CD14-positive monocyte (primary cell): ENCODE data around the gene PKN3. TPM values are rescaled to one million over a fixed set of nuclear protein-coding genes. Genes with fewer than 3 reads are reported as not detected.

Source experiments
- DNase-seq, 3 donors: peaks; one replicate each; pipeline ENCODE4 v3.0.0-alpha.2; 2011 to 2022
- H2AFZ ChIP-seq: 2 replicates; pipeline ENCODE4 v1.6.0; 2012; ENCODE audit warnings: mild to moderate bottlenecking, low read depth, low read length, inconsistent platforms; ENCODE audit not compliant: insufficient read depth, poor library complexity, severe bottlenecking
- H3K27ac ChIP-seq, 2 donors: 1 replicate in 1 of 2; 2 replicates in 1 of 2; pipeline ENCODE4 v1.5.1; 2012 to 2013; ENCODE audit warnings: low read length in 2 of 2, control low read depth in 1 of 2, inconsistent platforms in 1 of 2, low read depth in 1 of 2, mild to moderate bottlenecking in 1 of 2
- H3K27me3 ChIP-seq, 2 donors: one replicate each; pipeline versions ENCODE4 v1.6.0 to v1.6.1; 2011 to 2013; ENCODE audit warnings: low read length in 2 of 2; ENCODE audit not compliant: control insufficient read depth in 2 of 2, insufficient read depth in 2 of 2
- H3K36me3 ChIP-seq, 2 donors: replicated peaks in 1 of 2; 1 replicate in 1 of 2; 2 replicates in 1 of 2; pipeline versions ENCODE4 v1.5.1 to v1.6.1; 2012 to 2013; ENCODE audit warnings: low read length in 2 of 2, control low read depth in 1 of 2, inconsistent platforms in 1 of 2, mild to moderate bottlenecking in 1 of 2; ENCODE audit not compliant: insufficient read depth in 2 of 2, control insufficient read depth in 1 of 2
- H3K4me1 ChIP-seq, 2 donors: 1 replicate in 1 of 2; 2 replicates in 1 of 2; pipeline versions ENCODE4 v1.5.1 to v1.6.1; 2012 to 2013; ENCODE audit warnings: low read length in 2 of 2, control low read depth in 1 of 2, inconsistent platforms in 1 of 2, mild to moderate bottlenecking in 1 of 2, moderate library complexity in 1 of 2; ENCODE audit not compliant: insufficient read depth in 2 of 2, control insufficient read depth in 1 of 2
- H3K4me2 ChIP-seq: replicated peaks from 2 replicates; pipeline ENCODE3; 2012; ENCODE audit warnings: low read length, moderate library complexity, mild to moderate bottlenecking; ENCODE audit not compliant: poor library complexity, severe bottlenecking; ENCODE audit errors: extremely low read depth
- H3K4me3 ChIP-seq, 3 experiments: fragments of 200-600 bp in 1 of 3; sonication (generic) in 1 of 3; replicated peaks in 1 of 3; 1 replicate in 2 of 3; 2 replicates in 1 of 3; pipeline ENCODE4 v1.5.1; 2011 to 2013; ENCODE audit warnings: low read length in 3 of 3, mild to moderate bottlenecking in 3 of 3, control low read depth in 2 of 3, low read depth in 2 of 3, inconsistent platforms in 1 of 3, moderate library complexity in 1 of 3
- H3K79me2 ChIP-seq: 2 replicates; pipeline ENCODE4 v1.6.0; 2012; ENCODE audit warnings: mild to moderate bottlenecking, control low read depth, inconsistent platforms, low read length, moderate library complexity; ENCODE audit not compliant: insufficient read depth
- H3K9ac ChIP-seq: 2 replicates; pipeline ENCODE4 v1.6.0; 2017; ENCODE audit warnings: low read length, mild to moderate bottlenecking; ENCODE audit not compliant: insufficient read depth, poor library complexity, severe bottlenecking
- H3K9me3 ChIP-seq, 2 donors: replicated peaks in 1 of 2; 1 replicate in 1 of 2; 2 replicates in 1 of 2; pipeline versions ENCODE4 v1.5.1 to v1.6.1; 2012 to 2013; ENCODE audit warnings: low read length in 2 of 2, control low read depth in 1 of 2; ENCODE audit not compliant: control insufficient read depth in 1 of 2, insufficient read depth in 1 of 2
- H4K20me1 ChIP-seq: 2 replicates; pipeline ENCODE4 v1.6.0; 2012; ENCODE audit warnings: mild to moderate bottlenecking, low read length, control low read depth, moderate library complexity; ENCODE audit not compliant: insufficient read depth
- H3K27ac Mint-ChIP-seq, 7 donors: one replicate each; pipeline ENCODE4 v1.8.0; 2020; ENCODE audit warnings: mild to moderate bottlenecking in 7 of 7, mixed read lengths in 7 of 7, moderate library complexity in 6 of 7, inconsistent platforms in 2 of 7
- H3K27me3 Mint-ChIP-seq, 3 donors: one replicate each; pipeline ENCODE4 v1.8.0; 2021 to 2022; ENCODE audit warnings: low read depth in 3 of 3, mild to moderate bottlenecking in 3 of 3, mixed read lengths in 3 of 3, moderate library complexity in 3 of 3, inconsistent platforms in 1 of 3
- H3K36me3 Mint-ChIP-seq, 2 donors: one replicate each; pipeline ENCODE4 v1.8.0; 2020; ENCODE audit warnings: mixed read lengths in 2 of 2, inconsistent platforms in 1 of 2, mild to moderate bottlenecking in 1 of 2
- H3K4me1 Mint-ChIP-seq: one replicate; pipeline ENCODE4 v1.8.0; 2020; ENCODE audit warnings: mild to moderate bottlenecking, mixed read lengths
- H3K4me3 Mint-ChIP-seq, 2 donors: one replicate each; pipeline ENCODE4 v1.8.0; 2020; ENCODE audit warnings: mild to moderate bottlenecking in 2 of 2, mixed read lengths in 2 of 2, moderate library complexity in 1 of 2
- H3K9me3 Mint-ChIP-seq, 7 donors: one replicate each; pipeline ENCODE4 v1.8.0; 2020 to 2022; ENCODE audit warnings: mixed read lengths in 7 of 7, mild to moderate bottlenecking in 6 of 7, moderate library complexity in 6 of 7, inconsistent platforms in 2 of 7
- CTCF ChIP-seq: fragments of 200-600 bp; IDR thresholded peaks from one replicate; pipeline ENCODE4 v1.8.0; 2022; ENCODE audit warnings: antibody characterized with exemption, mild to moderate bottlenecking
- WGBS: methylation state at CpG from one replicate; pipeline ENCODE4 v1.1.5; 2013; ENCODE audit warnings: missing lambda C conversion rate; ENCODE audit not compliant: insufficient coverage; 5-methylcytosine and 5-hydroxymethylcytosine counted together
- intact Hi-C, 2 donors: fragments of 100-400 bp; cut with micrococcal nuclease; formaldehyde crosslinking; loops; one replicate each; pipeline versions ENCODE4 v1.15.0 to v1.15.1; 2023
- polyA plus RNA-seq, 3 donors: library from polyadenylated mRNA; depleted of rRNA in 1 of 3; unstranded in 2 of 3; stranded (reverse) in 1 of 3; fragments of 300-500 nt in 2 of 3; fragments of >200 nt in 1 of 3; fragmentation: Illumina TruSeq in 2 of 3; gene quantifications; 1 replicate in 2 of 3; 2 replicates in 1 of 3; pipeline ENCODE4 v1.2.3, GENCODE V29; 2012 to 2021

Gene PKN3
- polyA plus RNA-seq, 3 donors, result 0.11 to 0.49 (median 0.27) TPM

DNA sequence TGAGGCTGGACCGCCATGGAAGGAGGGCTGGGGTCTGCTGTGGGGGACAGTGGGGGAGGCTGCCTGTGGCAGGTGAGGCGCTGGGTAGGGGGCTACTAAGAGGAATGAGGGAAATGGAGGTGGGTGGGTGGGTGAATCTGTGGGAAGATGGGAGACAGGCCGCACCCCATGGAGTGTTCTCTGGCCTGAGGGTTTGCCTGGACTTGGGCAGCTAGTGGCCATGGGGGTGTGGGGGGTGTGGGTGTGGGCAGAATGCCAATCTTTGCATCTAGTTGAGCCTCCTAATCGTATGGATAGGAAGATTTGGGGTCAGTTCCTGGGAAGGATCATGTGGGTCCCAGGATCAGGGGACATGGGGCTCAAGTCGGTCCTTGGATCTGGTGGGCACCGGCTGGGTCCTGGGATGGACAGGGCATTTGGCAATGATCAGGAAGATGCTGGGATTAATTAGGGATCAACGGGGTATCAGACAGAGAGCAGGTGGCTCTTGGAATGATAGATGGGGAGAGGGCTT is 21.1 kb downstream of the PKN3 start:
- Mint-ChIP-seq H3K4me1 (peaks cover 27% of the 10 kb centered on the region), H3K27ac (peak overlapping the region; percentile 66 to 95 (median 85)), H3K4me3 (peak overlapping the region; percentile 90 to 98), H3K9me3 (peaks cover 0 to 3% (median 0%) of the 10 kb centered on the region in 7 donors), H3K27me3 (peaks cover 0 to 3% (median 2%) of the 10 kb centered on the region in 3 donors), H3K36me3 (peaks cover 11 to 27% of the 10 kb centered on the region in 2 donors)
- H4K20me1 ChIP-seq, result no peaks in the 10 kb centered on the region
- H3K9ac ChIP-seq, result peak overlapping the region; percentile 84
- no peaks in the 10 kb centered on the region for H3K27me3 ChIP-seq
- intact Hi-C loops, result loop anchor here in 1 of 2 donors (10.0 kb wide), 1 partner anchor 221 kb away; the partner anchor contains the start of genes DOLK and NUP188
- TF ChIP-seq CTCF, result no peak
- no peak for DNase-seq
- H2AFZ ChIP-seq, result peak overlapping the region; percentile 99
- H3K4me1 ChIP-seq, result peaks cover 15 to 23% of the 10 kb centered on the region in 2 donors
- peak overlapping the region; percentile 80 to 96 (median 91) for H3K4me3 ChIP-seq
- peaks cover 12% of the 10 kb centered on the region for H3K79me2 ChIP-seq
- WGBS, result 37% methylated on average over 7 of the region's 7 CpGs
- peak overlapping the region; percentile 2 to 78 for H3K27ac ChIP-seq
- peaks cover 17 to 27% of the 10 kb centered on the region in 2 donors for H3K36me3 ChIP-seq
- no peaks in the 10 kb centered on the region for H3K9me3 ChIP-seq
- H3K4me2 ChIP-seq, result peak overlapping the region; percentile 85

- H3K9me3 Mint-ChIP-seq, result peaks cover 0 to 3% (median 0%) of the 10 kb centered on the region in 7 donors
- H3K27ac Mint-ChIP-seq, result peak within 1 kb of the TSS; percentile 77 to 95 (median 85)
- H3K36me3 Mint-ChIP-seq, result peaks cover 11 to 27% of the 10 kb centered on the region in 2 donors
- peak; percentile 92 to 95 (median 95) for DNase-seq
- H3K4me3 ChIP-seq, result peak within 1 kb of the TSS; percentile 80 to 96 (median 91)
- TF ChIP-seq CTCF, result no peak
- peaks cover 15 to 23% of the 10 kb centered on the region in 2 donors for H3K4me1 ChIP-seq
- no peaks in the 10 kb centered on the region for H4K20me1 ChIP-seq
- 0% methylated on average over 63 of the region's 68 CpGs for WGBS
- peaks cover 17 to 27% of the 10 kb centered on the region in 2 donors for H3K36me3 ChIP-seq
- H3K9me3 ChIP-seq, result no peaks in the 10 kb centered on the region
- peaks cover 12% of the 10 kb centered on the region for H3K79me2 ChIP-seq
- peak within 1 kb of the TSS; percentile 2 to 78 for H3K27ac ChIP-seq
- H3K9ac ChIP-seq, result peak within 1 kb of the TSS; percentile 84
- H2AFZ ChIP-seq, result peak within 1 kb of the TSS; percentile 99
- intact Hi-C loops, result loop anchor here in 1 of 2 donors (10.0 kb wide), 1 partner anchor 221 kb away; the partner anchor contains the start of genes DOLK and NUP188
- H3K27me3 Mint-ChIP-seq, result peaks cover 0 to 3% (median 2%) of the 10 kb centered on the region in 3 donors
- peaks cover 27% of the 10 kb centered on the region for H3K4me1 Mint-ChIP-seq
- peak within 1 kb of the TSS; percentile 90 to 98 for H3K4me3 Mint-ChIP-seq
- no peaks in the 10 kb centered on the region for H3K27me3 ChIP-seq
- H3K4me2 ChIP-seq, result peak within 1 kb of the TSS; percentile 85
Measured at GRCh38 chr9:128723866-128724743, 21.8 kb downstream of the PKN3 start, which contains the start of gene ZDHHC12. TSS of gene ZDHHC12 (minus strand) at chr9:128724127. CDS start at chr9:128724093, 34 bp downstream.
